ENCODE results near the gene MXD1. TPM values are rescaled to one million over a fixed set of nuclear protein-coding genes. Genes with fewer than 3 reads are reported as not detected.
A peak's percentile ranks its signal among the peaks of the same experiment; 100 is the strongest.

The MXD1 gene
- total and polyA plus RNA-seq, 9 of the 15 experiments (the other 6 are each of a cell fraction or from before 2014, with no cell fraction given) = 6.7 to 35.9 (median 11.0) TPM

DNA sequence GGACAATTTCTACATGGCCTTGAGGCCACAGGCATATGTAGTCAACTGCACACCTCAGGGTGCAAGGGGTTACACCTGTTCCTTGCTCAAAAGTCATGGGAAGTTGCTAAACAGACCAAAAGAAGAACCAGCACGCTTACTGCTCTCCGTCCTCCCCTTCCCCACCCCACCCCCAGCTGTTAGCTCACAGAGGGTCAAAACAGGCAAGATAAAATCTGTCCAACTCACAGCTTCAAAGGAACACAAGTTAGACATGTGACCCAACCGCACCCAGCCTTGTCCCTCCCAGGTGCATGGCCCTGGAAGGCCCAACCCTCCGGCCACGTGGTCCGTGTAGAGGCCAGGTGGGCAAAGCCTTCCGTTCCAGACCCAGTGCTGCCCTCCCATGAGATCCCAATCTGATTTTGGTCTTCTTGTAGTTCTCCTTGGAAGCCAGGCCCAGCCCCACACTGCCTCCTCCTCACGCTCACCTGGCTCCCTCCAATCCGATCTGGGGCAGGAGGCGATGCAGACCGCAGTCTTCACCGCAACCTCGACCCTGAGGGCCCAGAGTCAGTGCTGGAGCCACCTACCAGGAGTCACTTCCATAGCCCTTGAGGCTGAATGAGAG is 61.0 kb downstream of the MXD1 start:
- peak; percentile 88 for FAIRE-seq
- Histone ChIP-seq H3K4me1 (replicated peaks in 1 of 2; ENCODE audit: control insufficient read depth in 2 of 2, insufficient read depth in 2 of 2, low read length in 2 of 2) (peaks cover 63 to 76% of the 10 kb centered on the region in 2 experiments), H3K36me3 (ENCODE audit: control insufficient read depth, insufficient read depth, low read length) (no peaks in the 10 kb centered on the region), H3K27ac (ENCODE audit: extremely low read depth, low read depth, low read length) (peak overlapping the region; percentile 82), H3K9ac (ENCODE audit: insufficient read depth in 1 of 2, low read depth in 2 of 2, low read length in 2 of 2) (peak overlapping the region; percentile 73 to 87), H4K20me1 (replicated peaks; ENCODE audit: control insufficient read depth, insufficient read depth, low read length) (no peaks in the 10 kb centered on the region), H3K4me2 (ENCODE audit: insufficient read depth, low read length) (peak overlapping the region; percentile 59), H3K27me3 (ENCODE audit: control insufficient read depth in 2 of 2, insufficient read depth in 2 of 2, low read length in 2 of 2) (no peaks in the 10 kb centered on the region), H3K79me2 (ENCODE audit: control insufficient read depth, insufficient read depth, low read length) (no peaks in the 10 kb centered on the region), H3K9me1 (ENCODE audit: control insufficient read depth, insufficient read depth, low read length) (peaks cover 3% of the 10 kb centered on the region), H3K9me3 (replicated peaks; ENCODE audit: control insufficient read depth, insufficient read depth, low read depth, low read length) (no peaks in the 10 kb centered on the region), H3K4me3 (no peak overlapping the region), H2AFZ (ENCODE audit: low read depth, low read length) (peak overlapping the region; percentile 92)
- BruUV-seq (replicated peaks) = no TSS peak
- ATAC-seq = peak; percentile 72
- in situ Hi-C loops (cut with MboI) = no loop called here
- 15% methylated on average over 13 of the region's 13 CpGs for WGBS (ENCODE audit: insufficient coverage, low coverage, missing lambda C conversion rate)
- DNase-seq (ENCODE audit: extremely low read depth in 1 of 4, low spot score in 3 of 4) = peak; percentile 70 to 92 (median 78)
- CTCF ChIA-PET (ENCODE audit: low intra/inter-chr PET ratio) = no interaction called here
- intact Hi-C loops (cut with micrococcal nuclease) = loop anchor here (5.0 kb wide), 1 partner anchor 44 kb away; no protein-coding TSS in a partner anchor
- POLR2A ChIA-PET = interaction anchor here (0.7 to 2.2 kb wide), 9 partner anchors 11 to 317 kb away, joined by 3 to 16 read pairs (median 3); partner anchors contain the start of genes MXD1 and SNRPG
- TF ChIP-seq ZNF668 (CRISPR knock-in tag; IDR thresholded peaks at IDR 0.05) (peak; percentile 82; the same call in 1 of the 2 replicates), NR3C1 (CRISPR knock-in tag; IDR thresholded peaks at IDR 0.05) (no peak), POU5F1 (IDR thresholded peaks at IDR 0.05; ENCODE audit: borderline replicate concordance, low read depth, low read length, partially characterized antibody) (no peak), TEAD1 (CRISPR knock-in tag; IDR thresholded peaks at IDR 0.05) (peak in 1 of 2 experiments; percentile 84; a peak in 2 of 4 replicates), ERF (CRISPR knock-in tag; IDR thresholded peaks at IDR 0.05) (0 out of 2 replicates have a peak, but pooled peaks have one; percentile 82), NR2C1 (IDR thresholded peaks at IDR 0.05) (peak; percentile 67; the same call in 1 of the 2 replicates), NR2C1 (tag; IDR thresholded peaks at IDR 0.05) (peak; percentile 78)
- TF ChIP-seq, protein P1, sequence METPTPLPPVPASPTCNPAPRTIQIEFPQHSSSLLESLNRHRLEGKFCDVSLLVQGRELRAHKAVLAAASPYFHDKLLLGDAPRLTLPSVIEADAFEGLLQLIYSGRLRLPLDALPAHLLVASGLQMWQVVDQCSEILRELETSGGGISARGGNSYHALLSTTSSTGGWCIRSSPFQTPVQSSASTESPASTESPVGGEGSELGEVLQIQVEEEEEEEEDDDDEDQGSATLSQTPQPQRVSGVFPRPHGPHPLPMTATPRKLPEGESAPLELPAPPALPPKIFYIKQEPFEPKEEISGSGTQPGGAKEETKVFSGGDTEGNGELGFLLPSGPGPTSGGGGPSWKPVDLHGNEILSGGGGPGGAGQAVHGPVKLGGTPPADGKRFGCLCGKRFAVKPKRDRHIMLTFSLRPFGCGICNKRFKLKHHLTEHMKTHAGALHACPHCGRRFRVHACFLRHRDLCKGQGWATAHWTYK (CRISPR knock-in tag; IDR thresholded peaks at IDR 0.05) = peak; percentile 79; the same call in 1 of the 2 replicates
- TF ChIP-seq, protein P2, sequence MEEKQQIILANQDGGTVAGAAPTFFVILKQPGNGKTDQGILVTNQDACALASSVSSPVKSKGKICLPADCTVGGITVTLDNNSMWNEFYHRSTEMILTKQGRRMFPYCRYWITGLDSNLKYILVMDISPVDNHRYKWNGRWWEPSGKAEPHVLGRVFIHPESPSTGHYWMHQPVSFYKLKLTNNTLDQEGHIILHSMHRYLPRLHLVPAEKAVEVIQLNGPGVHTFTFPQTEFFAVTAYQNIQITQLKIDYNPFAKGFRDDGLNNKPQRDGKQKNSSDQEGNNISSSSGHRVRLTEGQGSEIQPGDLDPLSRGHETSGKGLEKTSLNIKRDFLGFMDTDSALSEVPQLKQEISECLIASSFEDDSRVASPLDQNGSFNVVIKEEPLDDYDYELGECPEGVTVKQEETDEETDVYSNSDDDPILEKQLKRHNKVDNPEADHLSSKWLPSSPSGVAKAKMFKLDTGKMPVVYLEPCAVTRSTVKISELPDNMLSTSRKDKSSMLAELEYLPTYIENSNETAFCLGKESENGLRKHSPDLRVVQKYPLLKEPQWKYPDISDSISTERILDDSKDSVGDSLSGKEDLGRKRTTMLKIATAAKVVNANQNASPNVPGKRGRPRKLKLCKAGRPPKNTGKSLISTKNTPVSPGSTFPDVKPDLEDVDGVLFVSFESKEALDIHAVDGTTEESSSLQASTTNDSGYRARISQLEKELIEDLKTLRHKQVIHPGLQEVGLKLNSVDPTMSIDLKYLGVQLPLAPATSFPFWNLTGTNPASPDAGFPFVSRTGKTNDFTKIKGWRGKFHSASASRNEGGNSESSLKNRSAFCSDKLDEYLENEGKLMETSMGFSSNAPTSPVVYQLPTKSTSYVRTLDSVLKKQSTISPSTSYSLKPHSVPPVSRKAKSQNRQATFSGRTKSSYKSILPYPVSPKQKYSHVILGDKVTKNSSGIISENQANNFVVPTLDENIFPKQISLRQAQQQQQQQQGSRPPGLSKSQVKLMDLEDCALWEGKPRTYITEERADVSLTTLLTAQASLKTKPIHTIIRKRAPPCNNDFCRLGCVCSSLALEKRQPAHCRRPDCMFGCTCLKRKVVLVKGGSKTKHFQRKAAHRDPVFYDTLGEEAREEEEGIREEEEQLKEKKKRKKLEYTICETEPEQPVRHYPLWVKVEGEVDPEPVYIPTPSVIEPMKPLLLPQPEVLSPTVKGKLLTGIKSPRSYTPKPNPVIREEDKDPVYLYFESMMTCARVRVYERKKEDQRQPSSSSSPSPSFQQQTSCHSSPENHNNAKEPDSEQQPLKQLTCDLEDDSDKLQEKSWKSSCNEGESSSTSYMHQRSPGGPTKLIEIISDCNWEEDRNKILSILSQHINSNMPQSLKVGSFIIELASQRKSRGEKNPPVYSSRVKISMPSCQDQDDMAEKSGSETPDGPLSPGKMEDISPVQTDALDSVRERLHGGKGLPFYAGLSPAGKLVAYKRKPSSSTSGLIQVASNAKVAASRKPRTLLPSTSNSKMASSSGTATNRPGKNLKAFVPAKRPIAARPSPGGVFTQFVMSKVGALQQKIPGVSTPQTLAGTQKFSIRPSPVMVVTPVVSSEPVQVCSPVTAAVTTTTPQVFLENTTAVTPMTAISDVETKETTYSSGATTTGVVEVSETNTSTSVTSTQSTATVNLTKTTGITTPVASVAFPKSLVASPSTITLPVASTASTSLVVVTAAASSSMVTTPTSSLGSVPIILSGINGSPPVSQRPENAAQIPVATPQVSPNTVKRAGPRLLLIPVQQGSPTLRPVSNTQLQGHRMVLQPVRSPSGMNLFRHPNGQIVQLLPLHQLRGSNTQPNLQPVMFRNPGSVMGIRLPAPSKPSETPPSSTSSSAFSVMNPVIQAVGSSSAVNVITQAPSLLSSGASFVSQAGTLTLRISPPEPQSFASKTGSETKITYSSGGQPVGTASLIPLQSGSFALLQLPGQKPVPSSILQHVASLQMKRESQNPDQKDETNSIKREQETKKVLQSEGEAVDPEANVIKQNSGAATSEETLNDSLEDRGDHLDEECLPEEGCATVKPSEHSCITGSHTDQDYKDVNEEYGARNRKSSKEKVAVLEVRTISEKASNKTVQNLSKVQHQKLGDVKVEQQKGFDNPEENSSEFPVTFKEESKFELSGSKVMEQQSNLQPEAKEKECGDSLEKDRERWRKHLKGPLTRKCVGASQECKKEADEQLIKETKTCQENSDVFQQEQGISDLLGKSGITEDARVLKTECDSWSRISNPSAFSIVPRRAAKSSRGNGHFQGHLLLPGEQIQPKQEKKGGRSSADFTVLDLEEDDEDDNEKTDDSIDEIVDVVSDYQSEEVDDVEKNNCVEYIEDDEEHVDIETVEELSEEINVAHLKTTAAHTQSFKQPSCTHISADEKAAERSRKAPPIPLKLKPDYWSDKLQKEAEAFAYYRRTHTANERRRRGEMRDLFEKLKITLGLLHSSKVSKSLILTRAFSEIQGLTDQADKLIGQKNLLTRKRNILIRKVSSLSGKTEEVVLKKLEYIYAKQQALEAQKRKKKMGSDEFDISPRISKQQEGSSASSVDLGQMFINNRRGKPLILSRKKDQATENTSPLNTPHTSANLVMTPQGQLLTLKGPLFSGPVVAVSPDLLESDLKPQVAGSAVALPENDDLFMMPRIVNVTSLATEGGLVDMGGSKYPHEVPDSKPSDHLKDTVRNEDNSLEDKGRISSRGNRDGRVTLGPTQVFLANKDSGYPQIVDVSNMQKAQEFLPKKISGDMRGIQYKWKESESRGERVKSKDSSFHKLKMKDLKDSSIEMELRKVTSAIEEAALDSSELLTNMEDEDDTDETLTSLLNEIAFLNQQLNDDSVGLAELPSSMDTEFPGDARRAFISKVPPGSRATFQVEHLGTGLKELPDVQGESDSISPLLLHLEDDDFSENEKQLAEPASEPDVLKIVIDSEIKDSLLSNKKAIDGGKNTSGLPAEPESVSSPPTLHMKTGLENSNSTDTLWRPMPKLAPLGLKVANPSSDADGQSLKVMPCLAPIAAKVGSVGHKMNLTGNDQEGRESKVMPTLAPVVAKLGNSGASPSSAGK (IDR thresholded peaks at IDR 0.05) = peak; percentile 99

All from K562 (cell line).